ENCODE data around the gene CENPB. TPM values are rescaled to one million over a fixed set of nuclear protein-coding genes. Genes with fewer than 3 reads are reported as not detected.
A peak's percentile ranks its signal among the peaks of the same experiment; 100 is the strongest.

CENPB gene
- total RNA-seq, 2 experiments from 2014 or later, result 87.1 to 92.0 TPM

GRCh38 chr20:3804781-3805180, 18.2 kb upstream of the CENPB start:
- no peak overlapping the region for H3K4me3 Mint-ChIP-seq
- ChIA-PET CTCF (no interaction called here), POLR2A (interaction anchor here (0.9 to 1.3 kb wide), 3 partner anchors 9 to 11 kb away, joined by 3 to 5 read pairs (median 4); partner anchors contain the start of gene CDC25B)
- no peaks in the 10 kb centered on the region for H3K9me3 Mint-ChIP-seq (ENCODE audit: insufficient read depth)
- H3K27ac Mint-ChIP-seq, result peak overlapping the region; percentile 53
- no peaks in the 10 kb centered on the region for H3K27me3 Mint-ChIP-seq (ENCODE audit: low read depth)
- peaks cover 73% of the 10 kb centered on the region for H3K36me3 Mint-ChIP-seq (ENCODE audit: low read depth)
- no peak for ATAC-seq
- DNase-seq, result no peak
- peaks cover 68% of the 10 kb centered on the region for H3K4me1 Mint-ChIP-seq (ENCODE audit: low read depth)

GRCh38 chr20:3804254-3804751, 17.8 kb upstream of the CENPB start:
- POLR2A ChIA-PET, result interaction anchor here (0.9 to 2.0 kb wide), 2 partner anchors 10 to 16 kb away, joined by 3 to 4 read pairs; partner anchors contain the start of gene AP5S1

DNA sequence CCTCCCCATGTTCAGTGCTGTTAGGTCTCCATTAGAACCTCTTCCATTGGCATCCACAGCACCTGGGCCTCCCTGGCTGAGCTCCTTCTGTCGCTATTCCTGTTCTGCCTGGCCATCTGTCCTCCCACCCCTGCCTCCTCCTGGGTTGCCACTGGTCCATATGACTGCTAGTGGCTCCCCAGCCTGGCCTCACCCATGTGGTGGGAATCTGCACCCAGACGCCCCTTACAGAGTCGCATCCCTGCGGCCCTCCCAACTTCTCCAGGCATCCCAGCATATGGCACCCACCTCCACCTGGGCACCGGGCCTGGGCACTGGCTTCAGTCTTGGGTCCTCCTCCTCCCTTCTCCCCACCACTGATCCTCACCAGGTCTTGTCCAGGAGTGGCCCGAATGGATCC, 17.3 kb upstream of the CENPB start:
- Mint-ChIP-seq H3K27me3 (ENCODE audit: low read depth) (no peaks in the 10 kb centered on the region), H3K27ac (peak overlapping the region; percentile 75), H3K4me3 (no peak overlapping the region), H3K9me3 (ENCODE audit: insufficient read depth) (no peaks in the 10 kb centered on the region), H3K36me3 (ENCODE audit: low read depth) (peaks cover 82% of the 10 kb centered on the region), H3K4me1 (ENCODE audit: low read depth) (peaks cover 77% of the 10 kb centered on the region)
- ATAC-seq (no peak), DNase-seq (no peak)
- CTCF ChIA-PET, result no interaction called here
- POLR2A ChIA-PET, result interaction anchor here (2.0 kb wide), 1 partner anchor 17 kb away, joined by 4 read pairs; the partner anchor contains the start of gene AP5S1

More at GRCh38 chr20:3804254-3804751, 17.8 kb upstream of the CENPB start:
- no peak for DNase-seq
- Mint-ChIP-seq H3K27me3 (ENCODE audit: low read depth) (no peaks in the 10 kb centered on the region), H3K36me3 (ENCODE audit: low read depth) (peaks cover 78% of the 10 kb centered on the region), H3K9me3 (ENCODE audit: insufficient read depth) (no peaks in the 10 kb centered on the region), H3K4me3 (no peak overlapping the region), H3K4me1 (ENCODE audit: low read depth) (peaks cover 73% of the 10 kb centered on the region), H3K27ac (peak overlapping the region; percentile 75)
- CTCF ChIA-PET, result no interaction called here
- no peak for ATAC-seq

DNA sequence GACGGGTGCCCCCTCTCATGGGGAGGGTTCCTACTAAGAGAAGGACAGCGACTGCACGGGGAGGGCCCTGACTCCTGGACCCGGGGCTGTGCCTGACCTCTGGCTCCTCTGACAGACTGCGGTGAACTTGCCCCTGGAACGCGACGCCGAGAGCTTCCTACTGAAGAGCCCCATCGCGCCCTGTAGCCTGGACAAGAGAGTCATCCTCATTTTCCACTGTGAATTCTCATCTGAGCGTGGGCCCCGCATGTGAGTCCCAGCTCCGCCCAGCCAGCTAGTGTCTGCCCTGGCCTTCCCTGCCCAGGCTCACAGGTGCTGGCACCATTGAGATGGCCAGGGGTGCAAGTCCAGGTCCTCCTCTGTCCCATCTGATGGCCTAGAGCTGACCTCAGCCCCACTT, 16.7 kb upstream of the CENPB start:
- ChIA-PET POLR2A (interaction anchor here (2.0 kb wide), 1 partner anchor 17 kb away, joined by 4 read pairs; the partner anchor contains the start of gene AP5S1), CTCF (no interaction called here)

GRCh38 chr20:3802524-3803239, 16.1 kb upstream of the CENPB start:
- no peak for ATAC-seq
- no peaks in the 10 kb centered on the region for H3K9me3 Mint-ChIP-seq (ENCODE audit: insufficient read depth)
- ChIA-PET POLR2A (interaction anchor here (2.0 kb wide), 1 partner anchor 18 kb away, joined by 4 read pairs; the partner anchor contains the start of gene AP5S1), CTCF (no interaction called here)
- H3K27ac Mint-ChIP-seq, result peak overlapping the region; percentile 9
- H3K27me3 Mint-ChIP-seq (ENCODE audit: low read depth), result no peaks in the 10 kb centered on the region
- H3K36me3 Mint-ChIP-seq (ENCODE audit: low read depth), result peaks cover 91% of the 10 kb centered on the region
- peaks cover 78% of the 10 kb centered on the region for H3K4me1 Mint-ChIP-seq (ENCODE audit: low read depth)
- no peak overlapping the region for H3K4me3 Mint-ChIP-seq
- DNase-seq, result no peak

More for the DNA sequence above, 16.7 kb upstream of the CENPB start:
- peaks cover 80% of the 10 kb centered on the region for H3K4me1 Mint-ChIP-seq (ENCODE audit: low read depth)
- no peaks in the 10 kb centered on the region for H3K9me3 Mint-ChIP-seq (ENCODE audit: insufficient read depth)
- ATAC-seq (no peak), DNase-seq (no peak)
- H3K27ac Mint-ChIP-seq, result peak overlapping the region; percentile 75
- H3K36me3 Mint-ChIP-seq (ENCODE audit: low read depth), result peaks cover 87% of the 10 kb centered on the region
- no peaks in the 10 kb centered on the region for H3K27me3 Mint-ChIP-seq (ENCODE audit: low read depth)
- H3K4me3 Mint-ChIP-seq, result no peak overlapping the region

- Mint-ChIP-seq H3K4me3 (no peak overlapping the region), H3K9me3 (ENCODE audit: insufficient read depth) (no peaks in the 10 kb centered on the region), H3K27me3 (ENCODE audit: low read depth) (no peaks in the 10 kb centered on the region), H3K4me1 (ENCODE audit: low read depth) (peaks cover 72% of the 10 kb centered on the region), H3K27ac (peak overlapping the region; percentile 34), H3K36me3 (ENCODE audit: low read depth) (peaks cover 96% of the 10 kb centered on the region)
- no peak for DNase-seq
- no peak for ATAC-seq
- ChIA-PET CTCF (interaction anchor here (2.7 to 4.2 kb wide), 2 partner anchors 13 to 18 kb away, joined by 12 to 30 read pairs; partner anchors contain the start of gene AP5S1), POLR2A (interaction anchor here (1.3 kb wide), 1 partner anchor 14 kb away, joined by 5 read pairs; no protein-coding TSS in a partner anchor)
Measured at GRCh38 chr20:3801846-3802245, 15.3 kb upstream of the CENPB start.

GRCh38 chr20:3801299-3801698, 14.8 kb upstream of the CENPB start:
- H3K9me3 Mint-ChIP-seq (ENCODE audit: insufficient read depth), result no peaks in the 10 kb centered on the region
- CTCF ChIA-PET, result interaction anchor here (2.7 to 4.2 kb wide), 2 partner anchors 13 to 18 kb away, joined by 12 to 30 read pairs; partner anchors contain the start of gene AP5S1
- no peak overlapping the region for H3K4me3 Mint-ChIP-seq
- H3K27me3 Mint-ChIP-seq (ENCODE audit: low read depth), result no peaks in the 10 kb centered on the region
- H3K27ac Mint-ChIP-seq, result peak overlapping the region; percentile 34
- H3K36me3 Mint-ChIP-seq (ENCODE audit: low read depth), result peaks cover 95% of the 10 kb centered on the region
- peaks cover 68% of the 10 kb centered on the region for H3K4me1 Mint-ChIP-seq (ENCODE audit: low read depth)
- no peak for DNase-seq
- POLR2A ChIA-PET, result interaction anchor here (1.3 kb wide), 1 partner anchor 15 kb away, joined by 5 read pairs; no protein-coding TSS in a partner anchor
- no peak for ATAC-seq

- H3K27ac Mint-ChIP-seq, result peak overlapping the region; percentile 5
- no peaks in the 10 kb centered on the region for H3K27me3 Mint-ChIP-seq (ENCODE audit: low read depth)
- peaks cover 65% of the 10 kb centered on the region for H3K4me1 Mint-ChIP-seq (ENCODE audit: low read depth)
- ChIA-PET CTCF (interaction anchor here (2.7 to 4.2 kb wide), 2 partner anchors 14 to 19 kb away, joined by 12 to 30 read pairs; partner anchors contain the start of gene AP5S1), POLR2A (interaction anchor here (1.3 kb wide), 1 partner anchor 15 kb away, joined by 5 read pairs; no protein-coding TSS in a partner anchor)
- H3K36me3 Mint-ChIP-seq (ENCODE audit: low read depth), result peaks cover 92% of the 10 kb centered on the region
- H3K9me3 Mint-ChIP-seq (ENCODE audit: insufficient read depth), result no peaks in the 10 kb centered on the region
- ATAC-seq (no peak), DNase-seq (no peak)
- H3K4me3 Mint-ChIP-seq, result no peak overlapping the region
Measured at GRCh38 chr20:3800878-3801260, 14.3 kb upstream of the CENPB start.

- DNase-seq, result no peak
- ChIA-PET POLR2A (interaction anchor here (1.3 to 1.4 kb wide), 3 partner anchors 10 to 16 kb away, joined by 4 to 5 read pairs (median 5); no protein-coding TSS in a partner anchor), CTCF (interaction anchor here (2.7 to 4.2 kb wide), 2 partner anchors 14 to 19 kb away, joined by 12 to 30 read pairs; partner anchors contain the start of gene AP5S1)
- Mint-ChIP-seq H3K9me3 (ENCODE audit: insufficient read depth) (no peaks in the 10 kb centered on the region), H3K4me3 (peak overlapping the region; percentile 92), H3K4me1 (ENCODE audit: low read depth) (peaks cover 63% of the 10 kb centered on the region), H3K27me3 (ENCODE audit: low read depth) (no peaks in the 10 kb centered on the region), H3K36me3 (ENCODE audit: low read depth) (peaks cover 88% of the 10 kb centered on the region), H3K27ac (peak overlapping the region; percentile 95)
- no peak for ATAC-seq
Measured at GRCh38 chr20:3800256-3800877, 13.8 kb upstream of the CENPB start.

GRCh38 chr20:3798908-3799248, 12.3 kb upstream of the CENPB start:
- Mint-ChIP-seq H3K4me3 (peak overlapping the region; percentile 92), H3K4me1 (ENCODE audit: low read depth) (peaks cover 59% of the 10 kb centered on the region), H3K27me3 (ENCODE audit: low read depth) (no peaks in the 10 kb centered on the region), H3K27ac (peak overlapping the region; percentile 95), H3K36me3 (ENCODE audit: low read depth) (peaks cover 77% of the 10 kb centered on the region), H3K9me3 (ENCODE audit: insufficient read depth) (no peaks in the 10 kb centered on the region)
- ChIA-PET CTCF (interaction anchor here (1.0 to 4.2 kb wide), 3 partner anchors 12 to 56 kb away, joined by 3 to 30 read pairs (median 4); partner anchors contain the start of gene AP5S1), POLR2A (interaction anchor here (1.0 to 1.5 kb wide), 4 partner anchors 12 to 22 kb away, joined by 3 to 5 read pairs (median 4); partner anchors contain the start of genes AP5S1 and CENPB)
- ATAC-seq, result peak; percentile 8
- no peak for DNase-seq

- CTCF ChIA-PET, result interaction anchor here (1.4 to 4.2 kb wide), 2 partner anchors 13 to 21 kb away, joined by 4 to 30 read pairs; partner anchors contain the start of gene AP5S1
- peaks cover 54% of the 10 kb centered on the region for H3K4me1 Mint-ChIP-seq (ENCODE audit: low read depth)
- no peaks in the 10 kb centered on the region for H3K27me3 Mint-ChIP-seq (ENCODE audit: low read depth)
- H3K27ac Mint-ChIP-seq, result peak overlapping the region; percentile 95
- H3K4me3 Mint-ChIP-seq, result peak overlapping the region; percentile 92
- POLR2A ChIA-PET, result interaction anchor here (0.9 to 1.5 kb wide), 3 partner anchors 12 to 17 kb away, joined by 3 to 4 read pairs (median 4); partner anchors contain the start of gene CENPB
- ATAC-seq, result no peak
- H3K9me3 Mint-ChIP-seq (ENCODE audit: insufficient read depth), result no peaks in the 10 kb centered on the region
- peaks cover 72% of the 10 kb centered on the region for H3K36me3 Mint-ChIP-seq (ENCODE audit: low read depth)
- no peak for DNase-seq
Measured at GRCh38 chr20:3798373-3798768, 11.8 kb upstream of the CENPB start.
